Left ventricle myocardium inferior (tissue), 1 donor: Measurements from ENCODE around the gene SORL1-AS1.

Experiments
- DNase-seq: peaks from one replicate; pipeline ENCODE4 v3.0.0-alpha.2; 2020
- H3K27ac ChIP-seq: fragments of 200-600 bp; replicated peaks from 2 replicates; pipeline ENCODE4 v1.8.0; 2021
- H3K27me3 ChIP-seq: fragments of 200-600 bp; 2 replicates; pipeline ENCODE4 v1.8.0; 2021; ENCODE audit warnings: low read depth
- H3K36me3 ChIP-seq: fragments of 200-600 bp; 2 replicates; pipeline ENCODE4 v1.8.0; 2021
- H3K4me1 ChIP-seq: fragments of 200-600 bp; 2 replicates; pipeline ENCODE4 v1.8.0; 2021
- H3K4me3 ChIP-seq: fragments of 200-600 bp; 2 replicates; pipeline ENCODE4 v1.8.0; 2021; ENCODE audit warnings: mild to moderate bottlenecking, moderate library complexity
- H3K9me3 ChIP-seq: fragments of 200-600 bp; replicated peaks from 2 replicates; pipeline ENCODE4 v1.8.0; 2021
- CTCF ChIP-seq: fragments of 200-600 bp; IDR thresholded peaks from 2 replicates; pipeline ENCODE4 v1.8.0; 2021; ENCODE audit warnings: antibody characterized with exemption, mild to moderate bottlenecking, borderline replicate concordance
- intact Hi-C: fragments of 100-400 bp; cut with micrococcal nuclease; formaldehyde crosslinking; loops from one replicate; pipeline ENCODE4 v1.11.0; 2022
- donor health status: DM: no; HTN: yes; CAD: no; lungs with severe emphysema.

Gene SORL1-AS1

GRCh38 chr11:121479698-121480238 is 27.0 kb upstream of the SORL1-AS1 start:
- intact Hi-C loops: no loop called here
- Histone ChIP-seq H3K4me3 (no peak overlapping the region), H3K4me1 (peaks cover 4% of the 10 kb centered on the region), H3K27ac (no peak overlapping the region), H3K36me3 (no peaks in the 10 kb centered on the region), H3K27me3 (no peaks in the 10 kb centered on the region), H3K9me3 (no peaks in the 10 kb centered on the region)
- TF ChIP-seq CTCF: no peak
- DNase-seq: no peak

GRCh38 chr11:121478895-121479697 is 26.3 kb upstream of the SORL1-AS1 start:
- no peak for DNase-seq
- intact Hi-C loops: no loop called here
- TF ChIP-seq CTCF: no peak

GRCh38 chr11:121478226-121478894 is 25.6 kb upstream of the SORL1-AS1 start:
- TF ChIP-seq CTCF: no peak
- Histone ChIP-seq H3K27ac (no peak overlapping the region), H3K4me1 (peaks cover 4% of the 10 kb centered on the region), H3K27me3 (no peaks in the 10 kb centered on the region), H3K36me3 (no peaks in the 10 kb centered on the region), H3K4me3 (no peak overlapping the region), H3K9me3 (no peaks in the 10 kb centered on the region)
- no peak for DNase-seq
- intact Hi-C loops: no loop called here

More at GRCh38 chr11:121478895-121479697, 26.3 kb upstream of the SORL1-AS1 start:
- Histone ChIP-seq H3K36me3 (no peaks in the 10 kb centered on the region), H3K4me1 (peaks cover 4% of the 10 kb centered on the region), H3K27me3 (no peaks in the 10 kb centered on the region), H3K9me3 (no peaks in the 10 kb centered on the region), H3K27ac (no peak overlapping the region), H3K4me3 (no peak overlapping the region)

- Histone ChIP-seq H3K27ac (no peak overlapping the region), H3K4me3 (no peak overlapping the region), H3K36me3 (no peaks in the 10 kb centered on the region), H3K9me3 (no peaks in the 10 kb centered on the region), H3K4me1 (peaks cover 4% of the 10 kb centered on the region), H3K27me3 (no peaks in the 10 kb centered on the region)
- no peak for DNase-seq
- intact Hi-C loops: no loop called here
- TF ChIP-seq CTCF: no peak
Measured at GRCh38 chr11:121476379-121477032, 23.7 kb upstream of the SORL1-AS1 start.

GRCh38 chr11:121474680-121475079 is 21.9 kb upstream of the SORL1-AS1 start:
- TF ChIP-seq CTCF: no peak
- DNase-seq: no peak
- Histone ChIP-seq H3K36me3 (no peaks in the 10 kb centered on the region), H3K27me3 (no peaks in the 10 kb centered on the region), H3K9me3 (no peaks in the 10 kb centered on the region), H3K27ac (no peak overlapping the region), H3K4me3 (no peak overlapping the region), H3K4me1 (peaks cover 4% of the 10 kb centered on the region)
- intact Hi-C loops: no loop called here
